Measurements from ENCODE around the gene ZNF286A.
"Not testable (repeated sequence)": the region's sequence is repeated elsewhere in the genome, so short reads cannot be mapped to it uniquely, and the experiment has no call there.

Gene ZNF286A

GRCh38 chr17:15704239-15704638 lies 4.7 kb downstream of the ZNF286A start:
- not testable (repeated sequence) for DNase-seq

GRCh38 chr17:15704813-15705212 lies 5.3 kb downstream of the ZNF286A start:
- DNase-seq, result not testable (repeated sequence)

- not testable (repeated sequence) for DNase-seq
Observed at GRCh38 chr17:15708879-15709278, 9.3 kb downstream of the ZNF286A start.

DNA sequence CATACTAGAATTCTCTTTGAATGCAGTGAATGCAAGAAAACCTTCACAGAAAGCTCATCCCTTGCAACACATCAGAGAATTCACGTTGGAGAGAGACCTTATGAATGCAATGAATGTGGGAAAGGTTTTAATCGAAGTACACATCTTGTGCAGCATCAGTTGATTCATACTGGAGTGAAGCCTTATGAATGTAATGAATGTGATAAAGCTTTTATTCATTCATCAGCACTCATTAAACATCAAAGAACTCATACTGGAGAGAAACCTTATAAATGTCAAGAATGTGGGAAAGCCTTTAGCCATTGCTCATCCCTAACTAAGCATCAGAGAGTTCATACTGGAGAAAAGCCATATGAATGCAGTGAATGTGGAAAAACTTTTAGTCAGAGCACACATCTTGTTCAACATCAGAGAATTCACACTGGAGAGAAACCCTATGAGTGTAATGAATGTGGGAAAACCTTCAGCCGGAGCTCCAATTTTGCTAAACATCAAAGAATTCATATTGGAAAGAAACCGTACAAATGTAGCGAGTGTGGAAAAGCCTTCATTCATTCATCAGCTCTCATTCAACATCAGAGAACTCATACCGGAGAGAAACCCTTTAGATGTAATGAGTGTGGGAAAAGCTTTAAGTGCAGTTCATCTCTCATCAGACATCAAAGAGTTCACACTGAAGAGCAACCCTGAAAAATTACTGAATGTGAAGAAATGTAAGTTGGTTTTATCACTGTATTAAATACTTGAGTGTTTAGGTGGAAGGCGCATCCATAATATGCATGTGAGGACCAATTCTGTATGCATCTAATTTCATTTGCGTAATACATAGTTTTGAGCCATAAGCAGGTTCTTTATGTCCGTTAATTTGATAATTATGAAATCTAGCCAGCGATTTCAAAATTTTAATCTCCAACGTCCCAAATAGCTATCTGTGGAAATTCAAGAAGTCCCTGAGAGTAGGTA lies 17.3 kb downstream of the ZNF286A start:
- DNase-seq, result not testable (repeated sequence)

- DNase-seq, result not testable (repeated sequence)
Observed at GRCh38 chr17:15730535-15730934, 31.0 kb downstream of the ZNF286A start.

GRCh38 chr17:15731900-15732299 lies 32.3 kb downstream of the ZNF286A start, which contains the start of gene TBC1D26:
TBC1D26 (plus strand) TSS chr17:15732283; CDS start chr17:15735349, 3,066 bp downstream.
- DNase-seq, result not testable (repeated sequence)

GRCh38 chr17:15733174-15733789 lies 33.7 kb downstream of the ZNF286A start:
- DNase-seq, result not testable (repeated sequence)

DNA sequence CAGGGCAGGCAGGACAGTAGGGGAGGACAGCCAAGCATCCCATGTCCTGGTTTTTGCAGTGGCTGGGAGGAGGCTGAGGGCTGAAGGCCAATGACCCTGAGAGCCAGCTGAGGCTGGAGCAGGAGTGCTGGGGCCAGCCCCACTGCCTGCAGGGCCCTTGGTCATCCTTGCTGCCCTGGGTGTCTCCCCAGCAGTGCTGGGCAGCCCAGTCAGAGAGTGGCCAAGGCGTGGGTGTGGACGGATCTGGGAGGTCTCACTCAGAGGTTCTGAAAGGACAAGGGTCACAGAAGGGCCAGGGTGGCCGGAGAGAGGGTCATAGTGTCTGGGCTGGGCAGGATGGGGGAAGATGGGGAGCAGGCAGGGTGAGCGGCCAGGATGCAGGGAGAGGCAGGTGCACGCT lies 37.0 kb downstream of the ZNF286A start:
- DNase-seq, result not testable (repeated sequence)

DNA sequence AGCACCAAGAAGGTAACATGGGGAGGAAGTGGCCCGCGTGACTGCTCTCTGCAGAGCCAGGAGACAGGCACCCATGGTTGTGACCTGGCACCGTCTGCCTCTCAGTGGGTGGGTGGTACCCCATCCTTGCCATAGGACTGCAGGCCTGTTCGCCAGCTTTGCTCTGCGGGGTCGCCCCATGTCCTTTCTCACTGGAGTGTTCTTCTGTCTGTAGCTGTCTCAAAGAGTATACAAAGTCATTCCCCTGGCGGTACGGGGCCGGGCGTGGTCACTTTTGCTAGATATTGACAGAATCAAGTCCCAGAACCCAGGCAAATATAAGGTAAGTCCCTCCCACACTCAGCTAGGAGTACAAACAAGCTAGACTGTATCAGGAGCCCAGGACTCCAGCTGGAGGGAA lies 38.5 kb downstream of the ZNF286A start:
- DNase-seq, result no peak

DNA sequence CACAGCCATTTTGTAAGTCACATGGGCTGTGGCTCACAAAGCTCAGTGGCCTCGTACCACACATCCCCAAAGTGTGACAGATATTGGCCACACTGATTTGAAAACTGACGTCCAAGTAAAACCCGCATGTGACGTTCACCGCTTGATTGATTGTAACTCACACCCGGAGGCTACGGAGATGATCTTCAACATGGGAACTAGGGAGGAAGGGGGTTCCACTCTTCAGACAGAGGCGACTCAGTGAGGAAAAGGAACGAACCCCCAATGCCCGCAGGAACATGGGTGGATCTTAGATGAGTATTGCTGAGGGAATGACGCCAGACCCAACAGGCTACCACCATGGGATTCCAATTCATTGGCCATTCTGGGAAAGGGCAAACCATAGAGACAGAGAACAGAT lies 39.7 kb downstream of the ZNF286A start:
- not testable (repeated sequence) for DNase-seq

DNA sequence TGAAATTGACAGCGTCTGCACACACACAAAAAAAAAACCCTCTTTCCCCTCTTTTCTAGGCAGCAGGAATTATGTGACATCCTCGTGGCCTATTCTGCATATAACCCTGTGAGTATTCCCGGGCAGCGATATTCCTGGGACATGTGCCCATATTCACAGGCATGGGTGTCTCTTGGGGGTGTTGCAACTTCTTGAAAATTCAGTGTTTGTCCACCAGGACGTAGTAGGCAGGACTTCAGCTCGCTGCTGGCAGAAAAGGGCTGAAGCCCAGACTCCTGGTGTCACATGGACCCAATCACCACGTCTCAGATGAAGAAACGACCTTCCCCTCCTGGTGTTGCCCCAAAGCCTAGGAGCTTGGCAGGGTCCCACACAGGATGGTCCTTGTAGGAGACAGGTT lies 40.5 kb downstream of the ZNF286A start:
- DNase-seq, result not testable (repeated sequence)

DNA sequence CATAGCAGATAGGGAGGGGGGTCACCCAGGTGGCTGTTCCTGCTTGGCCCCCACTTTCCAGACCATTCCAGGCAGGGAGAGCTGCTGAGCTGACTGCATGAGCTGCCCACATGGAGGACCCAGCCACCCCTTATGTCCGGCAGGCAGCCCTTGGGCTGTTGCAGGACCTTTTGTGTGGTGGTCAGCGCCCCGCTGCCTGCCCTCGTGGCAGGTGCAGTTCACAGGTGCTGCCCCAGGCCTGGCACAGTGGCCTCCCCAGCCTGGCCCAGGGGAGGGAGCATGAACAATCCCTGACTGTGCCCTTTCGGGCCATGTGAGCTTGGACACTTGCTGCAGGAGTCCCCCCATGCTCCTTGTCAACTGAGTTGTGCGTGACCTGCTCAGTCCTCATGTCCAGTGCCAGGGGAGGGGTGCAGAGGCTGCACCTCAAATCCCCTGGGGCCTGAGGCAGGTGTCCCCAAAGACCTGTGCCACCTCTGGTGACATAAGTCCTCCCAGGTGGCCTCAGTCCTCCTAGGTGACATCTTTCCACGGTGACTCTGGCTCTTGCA lies 41.1 kb downstream of the ZNF286A start:
- DNase-seq, result no peak

GRCh38 chr17:15741624-15742023 lies 42.1 kb downstream of the ZNF286A start:
- no peak for DNase-seq

DNA sequence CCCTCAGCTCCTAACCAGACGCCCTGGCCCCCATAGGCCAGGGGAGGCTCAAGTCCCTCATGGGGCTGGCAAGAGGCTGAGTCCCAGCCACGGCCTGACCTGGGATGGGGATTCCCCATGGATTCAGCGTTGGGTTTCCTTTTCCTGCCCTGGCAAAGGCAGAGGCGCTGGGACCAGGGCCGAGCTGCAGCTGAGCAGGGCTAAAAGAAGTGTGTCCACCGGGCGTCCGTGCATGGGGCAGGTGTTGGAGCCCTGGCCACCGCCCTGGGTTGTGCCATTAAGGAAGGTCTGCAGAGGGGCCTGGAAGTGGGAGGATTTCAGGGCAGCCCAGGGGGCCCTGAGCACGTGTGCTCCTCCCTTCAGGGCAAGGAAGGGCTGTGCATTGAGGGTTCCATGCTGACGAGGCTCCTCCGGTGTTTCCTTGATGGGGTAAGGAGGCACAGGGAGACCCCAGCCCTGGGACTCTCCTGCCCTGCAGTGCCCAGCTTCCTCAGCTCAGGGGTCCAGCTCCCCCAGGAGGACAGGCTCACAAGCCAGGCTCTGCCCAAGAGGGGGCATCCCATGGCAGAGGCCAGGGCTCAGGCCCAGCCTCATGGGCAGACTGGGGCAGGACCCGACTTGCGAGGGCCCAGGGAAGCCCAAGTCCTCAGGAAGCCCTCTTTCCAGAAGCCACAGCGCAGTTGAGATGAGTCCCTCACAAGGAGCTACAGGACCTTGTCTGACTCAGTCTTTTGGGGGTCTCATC lies 42.7 kb downstream of the ZNF286A start:
- no peak for DNase-seq

GRCh38 chr17:15742921-15743320 lies 43.4 kb downstream of the ZNF286A start:
- no peak for DNase-seq

DNA sequence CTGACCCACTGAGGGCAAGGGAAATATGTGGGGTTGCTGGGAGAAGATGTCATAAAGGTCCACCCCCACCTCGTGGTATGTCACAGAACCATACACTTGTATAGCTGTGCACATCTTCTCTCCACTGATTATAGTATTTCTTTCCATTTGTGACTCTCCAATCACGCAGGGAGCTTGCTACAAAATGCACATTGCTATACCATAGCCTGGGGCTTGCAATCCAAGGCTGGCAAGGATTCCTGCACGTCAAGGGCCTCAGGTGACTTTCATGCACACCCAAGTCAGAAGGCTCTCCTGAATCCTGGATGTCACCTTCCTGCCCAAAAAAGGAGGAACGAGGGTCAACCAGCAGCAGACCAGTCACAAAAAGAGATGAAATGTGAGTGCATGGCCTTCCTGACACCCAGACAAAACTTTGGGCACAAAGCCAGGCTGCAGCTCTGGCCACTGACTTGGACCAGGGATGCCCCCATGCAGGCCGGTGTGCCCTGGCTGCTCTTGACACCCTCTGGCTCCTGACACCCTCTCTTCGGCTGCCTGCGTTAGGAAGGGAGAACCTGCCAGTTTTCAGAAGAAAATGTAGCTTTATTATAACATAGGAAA lies 44.6 kb downstream of the ZNF286A start:
- no peak for DNase-seq

GRCh38 chr17:15744885-15745284 lies 45.3 kb downstream of the ZNF286A start:
- DNase-seq, result no peak

GRCh38 chr17:15749403-15749802 lies 49.9 kb downstream of the ZNF286A start:
- not testable (repeated sequence) for DNase-seq

DNA sequence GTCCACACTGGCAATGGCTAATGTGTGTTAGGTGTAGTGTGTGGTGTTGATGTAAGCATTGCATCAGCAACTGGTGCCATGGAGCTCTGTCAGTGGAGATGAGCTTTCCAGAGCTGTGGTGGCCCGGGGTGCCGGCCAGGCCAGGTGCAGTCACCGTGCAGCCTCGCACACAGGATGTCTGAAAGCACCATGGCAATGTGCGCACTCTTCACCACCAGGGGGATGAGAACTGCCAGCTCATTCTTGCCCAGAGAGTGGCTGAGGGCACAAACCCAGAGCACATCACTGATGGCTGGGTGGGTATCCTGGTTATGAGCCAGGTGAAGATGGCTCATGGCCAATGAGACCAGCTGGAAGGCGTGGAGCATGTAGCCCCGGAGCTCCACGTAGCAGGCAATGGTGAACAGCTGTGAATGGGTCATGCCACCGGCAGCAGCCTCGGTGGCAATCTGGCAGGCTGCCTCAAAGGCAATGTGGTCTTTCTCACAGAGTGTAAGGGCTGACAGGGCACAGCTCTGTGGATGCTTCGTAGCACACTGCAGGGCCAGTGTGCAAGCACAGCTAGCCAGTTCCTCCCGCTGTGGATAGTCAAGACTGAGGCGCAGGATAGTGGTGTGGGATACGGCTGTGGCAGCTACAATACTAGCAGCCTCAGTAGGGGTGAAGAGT lies 69.4 kb downstream of the ZNF286A start:
- DNase-seq, result not testable (repeated sequence)
